Esophagus mucosa (tissue), 1 donor: ENCODE results near the gene PSMB7. TPM values are rescaled to one million over a fixed set of nuclear protein-coding genes. Genes with fewer than 3 reads are reported as not detected.

Experiments used
- ATAC-seq: fragments of 200-7000 bp; cut with Tn5 transposase; one replicate; pipeline ENCODE4 v1.9.1; 2020
- total RNA-seq: library from RNA; stranded (reverse); gene quantifications from one replicate; pipeline ENCODE4 v1.2.4, GENCODE V29; 2023
- donor health status: DM: yes; HTN: yes; CAD: no.

PSMB7 gene
- total RNA-seq, 1 donor from 2014 or later = 140 TPM

DNA sequence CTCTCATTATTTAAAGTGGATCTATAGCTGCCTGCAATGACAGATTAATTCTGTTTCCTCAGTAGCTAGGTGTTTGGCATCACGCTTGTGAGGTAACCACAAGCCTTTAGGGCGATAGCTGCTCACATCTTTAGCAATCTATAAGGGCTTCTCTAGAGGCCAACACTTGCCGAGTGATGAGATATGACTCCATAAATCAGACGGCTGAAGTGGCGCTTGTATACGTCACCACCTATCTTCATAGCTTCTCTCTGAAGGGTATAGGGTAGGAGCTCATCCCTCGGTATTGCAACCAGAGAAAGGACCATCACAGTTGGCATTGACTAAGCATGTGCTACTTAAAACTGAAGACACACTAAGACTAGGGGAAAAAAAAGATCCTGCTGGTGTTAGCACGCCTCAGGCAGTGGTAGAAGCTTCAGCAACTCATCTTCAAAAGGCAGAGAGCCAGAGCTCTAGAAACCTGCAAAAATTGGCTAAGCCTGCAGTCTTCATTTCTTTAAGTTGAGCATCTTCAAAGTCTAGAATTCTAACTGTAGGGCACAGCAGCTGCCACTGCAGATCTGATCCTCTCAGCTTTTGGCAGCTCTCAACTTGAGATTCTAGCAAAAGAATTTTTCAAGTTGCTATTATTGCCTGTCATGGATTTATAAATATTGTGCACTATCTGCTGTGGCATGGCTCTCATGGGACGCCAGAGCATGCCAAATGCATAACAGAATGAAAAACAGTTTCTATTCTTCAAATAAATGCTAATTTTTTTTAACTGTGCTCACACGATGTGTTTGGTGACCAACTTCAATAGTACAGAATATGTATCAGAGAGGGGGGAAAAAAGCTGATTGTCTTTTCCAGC lies 37.5 kb downstream of the PSMB7 start:
- ATAC-seq = no peak

DNA sequence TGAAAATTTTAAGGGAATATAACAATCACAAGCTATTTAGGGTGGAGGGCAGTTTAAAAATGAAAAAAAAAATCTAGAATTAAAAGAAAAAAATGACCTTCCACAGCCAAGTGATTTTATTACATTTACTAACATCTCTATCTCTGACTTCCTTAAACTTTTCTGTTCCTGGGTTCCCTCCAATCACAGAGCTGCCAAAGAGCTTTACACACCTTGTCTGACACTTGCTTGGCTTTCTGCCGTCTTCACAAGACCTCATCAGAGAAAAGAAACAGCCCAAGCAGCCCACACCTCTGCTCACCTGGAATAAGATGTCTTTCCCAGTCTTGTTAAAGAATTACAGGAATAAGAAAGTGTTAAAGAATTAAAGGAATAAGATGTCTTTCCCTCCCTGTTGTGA lies 38.9 kb downstream of the PSMB7 start:
- ATAC-seq = no peak

DNA sequence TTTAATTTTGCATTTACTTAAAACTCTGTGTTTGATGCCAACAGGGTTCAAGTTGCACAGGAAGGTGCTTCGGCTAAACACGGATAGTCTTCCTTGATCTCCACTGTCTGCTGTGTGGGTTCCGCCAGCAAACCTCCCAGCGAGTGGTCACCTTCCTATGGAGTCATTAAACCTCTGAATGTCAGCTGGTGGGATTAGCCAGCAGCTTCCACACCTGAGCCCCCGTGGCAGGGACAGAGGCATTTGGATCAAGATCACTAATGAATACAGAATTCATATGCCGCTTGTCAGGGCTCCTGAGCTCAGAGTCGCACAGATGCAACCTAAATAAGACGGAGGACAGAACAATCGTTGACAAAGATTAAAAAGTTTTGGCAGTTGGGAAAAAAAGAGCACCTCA lies 39.5 kb downstream of the PSMB7 start:
- ATAC-seq = no peak

DNA sequence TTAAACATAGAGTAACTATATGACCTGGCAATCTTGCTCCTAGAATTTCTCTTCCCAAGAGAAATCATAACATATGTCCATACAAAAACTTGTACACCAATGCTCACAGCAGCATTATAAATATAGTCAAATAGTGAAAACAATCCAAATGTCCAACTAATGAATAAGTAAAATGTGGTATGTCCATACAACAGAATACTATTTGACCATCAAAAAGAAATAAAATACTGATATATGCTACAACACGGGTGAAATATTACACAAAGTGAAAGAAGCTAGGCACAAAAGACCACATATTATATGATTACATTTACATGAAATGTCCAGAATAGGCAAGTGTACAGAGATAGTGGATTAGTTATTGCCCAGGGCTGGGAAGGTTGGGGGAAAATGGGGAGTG lies 41.4 kb downstream of the PSMB7 start:
- no peak for ATAC-seq

DNA sequence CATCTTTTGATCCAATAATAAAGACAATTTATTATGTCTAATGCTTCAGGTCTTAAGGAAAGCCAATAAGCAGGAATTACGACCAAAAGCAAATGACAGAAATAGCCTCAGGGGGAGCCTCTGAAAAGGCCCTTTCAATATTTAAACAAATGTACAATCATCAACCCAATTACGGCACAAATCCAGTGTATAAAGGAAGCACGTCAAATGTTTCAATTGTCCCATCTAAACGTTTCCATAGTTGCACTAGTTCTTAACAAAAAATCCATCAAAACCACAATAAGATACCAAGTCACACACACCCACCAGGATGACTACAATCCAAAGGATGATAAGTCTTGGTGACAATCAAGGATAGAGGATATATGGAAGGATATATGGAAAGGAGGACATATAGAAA lies 41.9 kb downstream of the PSMB7 start:
- ATAC-seq = no peak

DNA sequence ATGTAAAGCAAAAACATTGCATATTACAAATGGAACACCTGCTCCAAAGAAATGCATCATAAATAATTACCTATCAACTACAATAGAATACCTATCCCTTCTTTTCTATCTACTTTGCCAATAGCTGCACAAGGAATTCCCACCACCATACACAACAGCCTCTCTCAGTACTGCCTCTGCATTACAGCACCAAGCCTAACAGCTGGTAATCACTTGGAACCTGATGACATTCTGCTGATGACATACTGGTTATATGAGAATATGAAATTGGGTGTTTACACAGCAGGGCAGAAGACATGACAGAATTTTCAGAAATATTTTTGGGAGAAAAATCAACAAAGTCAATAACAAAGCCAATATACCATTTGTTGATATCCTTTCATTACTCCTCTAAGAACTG lies 43.2 kb downstream of the PSMB7 start:
- no peak for ATAC-seq

DNA sequence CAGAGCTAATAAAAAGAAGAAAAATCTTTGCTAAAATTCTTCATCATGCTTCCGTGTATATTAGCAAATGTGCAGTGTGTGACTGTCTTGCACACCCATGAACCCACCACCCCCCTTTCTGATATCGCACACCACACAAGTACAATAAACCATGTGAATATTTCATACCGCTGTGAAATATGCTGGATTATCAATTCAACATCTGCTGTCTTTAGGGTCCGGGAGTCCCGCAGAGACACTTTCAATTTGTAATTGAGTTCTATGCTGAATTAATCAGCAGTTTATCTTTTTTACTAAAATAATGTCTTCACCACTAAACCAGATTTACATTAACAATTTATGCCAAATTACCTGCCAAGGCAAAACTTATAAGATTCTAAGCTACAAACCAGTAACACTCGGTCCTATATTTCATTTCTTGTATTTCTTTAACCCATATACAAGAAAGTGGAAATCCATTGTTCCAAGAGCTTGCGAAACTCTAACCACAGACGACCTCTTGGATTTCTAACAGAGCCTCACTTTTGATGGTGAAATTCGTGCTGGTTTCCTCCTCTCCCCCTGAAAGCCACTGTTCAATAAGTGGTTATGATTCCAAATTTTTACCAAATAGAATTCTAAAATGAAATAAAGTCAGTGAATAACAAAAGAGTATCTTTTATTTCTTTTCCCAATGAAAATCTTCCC lies 44.2 kb downstream of the PSMB7 start:
- ATAC-seq = no peak

DNA sequence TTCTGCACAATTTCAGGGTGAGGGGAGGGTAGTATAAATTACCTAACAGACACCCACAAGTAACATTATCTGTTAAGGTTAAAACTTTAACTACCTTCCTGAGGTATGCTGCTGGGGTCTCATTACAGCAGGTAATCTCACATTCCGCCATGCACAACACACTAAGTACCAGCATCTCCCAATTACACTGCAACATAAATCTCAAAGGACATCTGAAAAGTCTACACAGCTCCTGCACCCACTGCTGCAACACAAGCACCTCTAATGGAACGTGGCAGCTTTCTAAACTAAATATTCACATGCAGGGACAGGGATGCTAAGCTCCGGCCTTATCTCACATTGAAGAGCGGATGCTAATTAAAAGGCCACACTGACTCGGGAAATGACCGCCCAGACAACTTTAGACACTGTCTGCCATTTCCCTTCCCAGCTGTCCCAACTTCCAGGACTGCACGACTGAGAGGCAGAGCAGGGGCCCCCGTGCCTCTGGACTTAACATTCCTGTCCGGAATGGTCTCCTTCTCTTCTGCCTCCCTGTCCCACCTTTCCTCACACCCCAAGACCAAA lies 45.9 kb downstream of the PSMB7 start:
- ATAC-seq = no peak

DNA sequence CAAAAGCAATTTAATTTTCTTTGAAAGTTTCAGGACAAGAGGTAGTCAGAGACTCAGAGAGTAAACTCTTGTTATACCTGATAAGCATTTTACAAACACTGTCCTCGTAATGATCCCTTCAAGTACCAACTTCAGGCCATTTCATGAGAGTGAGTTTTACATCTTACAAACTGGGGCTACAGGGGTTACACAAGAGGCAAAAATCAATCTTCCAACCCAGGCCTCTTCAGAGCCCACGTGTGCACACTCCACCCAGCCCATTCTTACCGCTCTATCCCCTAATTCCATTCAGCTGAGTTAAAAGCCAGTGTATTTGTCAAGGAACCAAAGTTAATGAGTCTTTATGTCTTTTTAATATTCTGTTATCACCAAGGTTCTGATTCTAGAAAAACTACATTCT lies 46.5 kb downstream of the PSMB7 start:
- no peak for ATAC-seq

DNA sequence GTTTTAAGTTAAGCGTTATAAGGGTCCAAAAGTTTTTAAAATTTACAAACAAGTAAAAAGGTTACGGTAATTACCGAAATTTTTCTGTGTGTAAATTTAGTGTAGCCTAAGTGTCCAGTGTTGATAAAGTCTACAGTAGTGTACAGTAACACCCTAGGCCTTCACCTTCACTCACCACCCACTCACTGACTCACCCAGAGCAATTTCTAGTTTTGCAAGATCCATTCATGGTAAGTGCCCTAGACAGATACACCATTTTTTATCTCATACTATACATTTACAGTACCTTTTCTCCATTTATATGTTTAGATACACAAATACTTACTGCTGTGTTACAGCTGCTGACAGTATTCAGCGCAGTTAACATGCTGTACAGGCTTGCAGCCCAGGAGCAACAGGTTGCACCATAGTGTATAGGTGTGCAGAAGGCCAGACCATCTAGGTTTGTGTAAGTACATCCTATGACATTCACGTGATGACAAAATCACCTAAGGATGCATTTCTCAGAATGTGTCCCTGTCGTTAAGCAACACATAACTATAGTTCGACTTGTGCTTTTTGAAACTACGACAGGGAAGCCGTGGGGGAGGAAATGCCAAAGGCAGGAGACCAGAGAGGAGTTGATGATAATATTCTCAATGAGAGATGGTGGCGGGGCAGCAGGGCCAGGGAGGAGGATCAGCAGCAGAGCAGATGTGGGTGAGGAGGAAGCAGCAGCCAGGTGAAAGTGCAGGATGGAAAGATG lies 48.6 kb downstream of the PSMB7 start:
- peak; percentile 46 for ATAC-seq

DNA sequence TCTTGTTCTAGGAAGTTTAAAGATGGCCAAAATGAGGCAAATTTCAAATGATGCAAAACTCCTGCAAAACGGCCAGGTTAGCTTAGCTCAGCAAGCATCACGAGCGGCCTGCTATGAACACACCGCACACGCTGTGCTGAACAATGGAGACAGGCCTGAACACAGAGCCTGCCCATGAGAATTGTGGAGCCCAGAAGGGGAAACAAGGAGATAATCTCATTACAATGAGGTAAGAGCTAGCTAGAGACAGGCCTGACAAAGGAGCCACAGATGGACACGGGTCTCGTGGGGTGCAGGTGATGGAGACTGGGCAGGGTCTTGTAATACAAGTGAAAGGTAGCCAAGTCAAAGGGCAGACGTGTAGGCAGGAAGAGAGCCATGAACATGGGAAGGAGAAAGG lies 50.2 kb downstream of the PSMB7 start:
- no peak for ATAC-seq

DNA sequence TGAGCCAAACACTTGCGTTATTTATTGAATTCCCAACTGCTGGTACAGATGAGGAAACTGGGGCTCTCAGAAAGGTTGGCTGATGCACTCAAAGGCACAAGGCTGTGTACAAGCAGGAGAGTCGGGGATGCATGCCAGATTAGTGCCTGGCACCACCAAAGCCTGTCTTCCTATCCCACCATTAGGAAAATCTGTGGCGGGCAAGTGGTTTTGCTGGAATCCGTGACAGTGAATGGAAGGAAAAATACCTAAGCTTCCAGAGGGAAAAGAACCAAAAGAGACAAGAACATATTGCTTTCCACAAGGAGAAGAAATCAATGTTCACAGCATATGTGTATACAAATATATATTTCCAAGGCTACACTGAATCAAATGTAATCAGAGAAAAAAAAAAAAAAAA lies 51.1 kb downstream of the PSMB7 start:
- ATAC-seq = no peak

DNA sequence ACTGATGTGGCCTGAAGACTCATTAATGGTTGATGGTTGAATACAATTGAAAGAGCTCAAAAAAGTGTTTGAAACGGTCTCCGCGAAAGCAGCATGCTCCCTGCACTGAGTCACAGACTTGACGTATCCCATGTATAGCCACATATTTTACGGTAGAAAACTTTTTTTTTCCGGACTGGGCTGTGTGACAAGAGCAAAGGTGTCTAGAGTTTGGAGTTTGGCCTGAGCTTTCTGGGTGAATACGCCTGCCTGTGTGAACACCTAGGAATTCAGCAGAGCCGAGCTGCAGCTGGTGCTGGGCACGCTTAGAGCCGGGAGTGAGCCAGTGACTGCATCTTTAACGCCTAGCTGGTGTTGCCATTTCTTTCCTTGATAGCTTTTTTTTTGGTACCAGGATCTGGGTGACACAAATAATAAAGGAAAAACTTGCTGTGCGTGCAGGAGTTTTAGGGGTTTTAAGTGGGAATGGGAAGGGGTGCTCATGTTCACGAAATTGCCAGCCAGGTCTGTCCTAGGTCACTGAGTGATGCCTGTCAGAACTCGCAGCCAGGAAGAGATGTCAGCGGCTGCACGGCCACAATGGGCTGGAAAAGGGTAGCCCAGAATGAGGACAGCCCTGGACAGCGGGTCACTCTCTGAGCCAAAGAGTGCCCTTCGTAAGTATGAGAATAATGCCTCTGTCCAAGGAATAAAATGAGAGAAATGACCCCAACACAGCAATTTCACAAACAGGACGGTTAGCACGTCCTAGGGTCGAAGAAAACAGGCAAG lies 51.7 kb downstream of the PSMB7 start:
- ATAC-seq = no peak

DNA sequence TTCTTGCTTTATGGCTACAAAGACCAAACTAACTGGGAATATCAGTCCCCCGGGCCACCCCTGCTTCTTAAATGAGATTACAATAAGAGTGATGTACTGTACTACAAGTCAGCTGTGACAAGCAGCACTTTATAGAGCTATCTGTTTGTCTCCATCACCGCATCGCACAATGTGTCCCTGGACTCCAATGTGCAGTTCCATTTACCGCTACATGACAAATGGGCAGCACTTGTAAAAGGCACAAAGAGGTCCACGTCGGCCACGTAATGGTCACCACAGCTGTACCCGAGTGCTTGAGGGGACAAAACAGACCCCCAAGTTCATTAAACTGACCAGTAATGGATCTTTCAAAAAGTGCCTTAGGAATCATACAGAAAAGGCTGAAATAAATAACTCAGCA lies 54.1 kb downstream of the PSMB7 start:
- ATAC-seq = no peak

DNA sequence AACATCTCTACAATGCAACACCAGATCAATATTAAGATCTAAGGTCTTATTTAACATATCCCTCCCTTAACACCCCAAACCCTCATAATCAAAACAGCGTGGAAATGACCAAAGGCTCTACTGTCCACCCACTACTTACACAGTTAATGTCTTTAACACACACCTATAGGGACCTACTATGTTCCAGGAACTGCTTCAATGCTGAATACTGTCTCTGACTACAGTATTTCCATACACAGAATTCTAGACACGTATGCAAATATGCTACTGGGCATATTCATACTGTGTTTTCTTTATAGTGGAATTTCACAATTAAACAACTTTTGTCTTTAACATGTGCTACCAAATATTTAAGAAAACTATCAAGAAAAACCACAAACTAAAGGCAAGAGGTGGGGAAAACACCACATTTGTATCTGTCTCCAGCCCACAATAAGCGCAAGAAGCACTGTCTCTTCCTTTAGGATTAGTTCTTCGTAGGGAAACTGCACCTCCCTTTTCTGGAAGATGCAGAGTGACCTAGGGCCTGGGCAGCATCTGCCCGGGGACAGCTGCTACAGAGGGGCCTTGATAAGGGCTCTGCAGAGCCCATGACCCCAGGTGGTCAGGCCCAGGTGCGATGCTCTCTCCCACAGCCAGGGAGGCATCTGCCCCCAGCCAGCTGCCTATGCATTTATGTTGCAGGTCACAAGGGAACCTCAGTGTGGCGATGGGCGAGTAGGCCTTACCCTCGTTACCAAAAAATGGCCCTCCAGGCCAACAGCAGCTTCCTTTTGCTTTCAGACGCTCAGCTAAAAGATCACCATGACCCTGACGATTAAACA lies 55.2 kb downstream of the PSMB7 start:
- ATAC-seq = no peak

DNA sequence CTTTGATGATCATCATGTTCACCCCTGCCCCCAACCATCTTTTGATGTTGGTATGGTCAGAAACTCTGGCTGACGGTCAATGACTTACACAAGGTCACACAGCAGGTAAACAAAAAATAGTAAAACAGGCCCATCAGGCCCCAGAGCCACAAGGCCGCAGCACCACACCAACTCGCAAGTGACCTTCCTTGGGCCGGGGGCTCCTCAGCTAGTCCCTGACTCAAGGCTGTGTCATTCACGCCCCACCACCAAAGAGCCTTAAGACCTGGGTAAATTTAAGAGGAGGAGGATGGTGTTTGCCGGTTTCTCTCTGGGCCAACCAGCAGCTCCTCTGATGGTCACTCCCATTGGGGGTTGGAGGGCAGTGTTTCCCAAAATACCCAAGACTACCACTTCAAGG lies 55.8 kb downstream of the PSMB7 start:
- ATAC-seq = no peak

DNA sequence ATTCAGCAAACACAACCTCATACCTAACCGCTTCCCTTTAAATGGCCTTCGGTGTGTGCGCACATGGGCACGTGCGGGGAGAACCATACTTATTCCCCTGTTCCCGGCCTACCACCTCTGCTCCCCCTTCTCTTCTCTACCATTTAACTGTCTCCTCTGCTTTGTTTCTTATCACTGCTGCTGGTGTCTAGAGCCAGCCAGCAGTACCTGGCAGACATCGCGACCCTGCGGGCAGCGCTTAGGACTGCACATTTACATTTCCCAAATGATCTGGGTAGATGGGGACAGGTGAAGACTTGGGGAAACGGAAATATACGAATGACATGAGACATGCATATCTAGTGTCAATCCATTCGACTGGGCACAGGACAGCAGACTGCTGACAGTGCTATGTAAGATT lies 56.6 kb downstream of the PSMB7 start:
- no peak for ATAC-seq

DNA sequence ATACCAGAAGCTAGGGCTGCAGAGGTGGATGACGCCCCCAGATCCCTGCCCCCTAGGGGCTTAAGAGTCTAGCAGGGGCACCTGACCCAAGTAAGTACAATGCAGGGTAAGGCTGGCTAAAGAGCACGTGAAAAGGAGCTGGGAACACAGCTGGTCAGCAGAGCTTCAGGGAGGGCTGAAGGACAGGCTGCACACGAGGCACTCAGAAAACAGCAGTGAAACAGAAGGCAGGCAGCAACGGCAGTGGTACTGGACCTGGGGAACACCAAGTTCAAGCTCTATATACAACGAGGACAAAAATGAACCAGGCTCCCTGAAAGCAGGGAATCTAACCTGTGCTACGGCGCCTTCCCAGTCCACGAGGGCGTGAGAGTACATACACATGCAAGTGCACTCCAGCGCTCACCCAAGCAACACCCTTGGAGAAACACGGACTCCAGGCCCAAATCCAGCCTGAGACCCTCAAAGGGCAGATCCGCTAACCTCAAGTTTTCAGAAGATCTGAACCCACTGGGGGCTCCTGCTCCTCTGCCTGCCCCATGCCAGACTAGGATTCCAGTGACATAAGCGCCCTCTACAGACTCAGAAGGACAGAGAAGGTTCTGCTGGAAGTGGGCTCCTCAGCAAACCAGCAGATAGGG lies 57.4 kb downstream of the PSMB7 start:
- no peak for ATAC-seq

DNA sequence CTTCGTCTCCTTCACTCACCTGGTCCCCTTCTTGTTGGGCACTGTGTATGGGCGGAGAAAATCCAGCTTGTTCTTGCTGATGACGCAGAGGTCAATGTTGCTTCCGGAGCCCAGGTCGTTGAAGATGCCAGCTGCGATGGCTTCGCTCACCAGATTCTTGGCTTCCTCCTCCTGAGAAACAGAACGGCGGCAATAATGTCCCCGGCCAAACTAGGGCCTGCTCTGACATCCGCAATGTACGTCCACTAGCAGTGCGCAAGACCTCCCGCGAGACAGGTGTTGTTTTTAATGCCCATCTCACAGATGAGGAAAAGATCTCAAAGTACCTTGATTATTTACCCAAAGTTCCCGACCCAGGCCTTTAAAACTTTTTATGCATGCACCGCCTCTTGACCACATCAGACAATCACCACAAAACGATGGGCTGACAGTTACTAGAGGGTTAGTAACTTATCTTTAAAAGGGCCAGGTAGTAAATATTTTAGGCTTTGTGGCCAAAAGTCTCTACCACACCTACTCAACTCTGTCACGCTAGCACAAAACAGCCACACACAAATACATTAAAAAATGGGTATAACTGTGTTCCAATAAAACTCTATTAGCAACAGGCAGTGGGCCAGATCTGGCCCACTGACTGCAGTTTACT lies 58.4 kb downstream of the PSMB7 start:
- no peak for ATAC-seq

DNA sequence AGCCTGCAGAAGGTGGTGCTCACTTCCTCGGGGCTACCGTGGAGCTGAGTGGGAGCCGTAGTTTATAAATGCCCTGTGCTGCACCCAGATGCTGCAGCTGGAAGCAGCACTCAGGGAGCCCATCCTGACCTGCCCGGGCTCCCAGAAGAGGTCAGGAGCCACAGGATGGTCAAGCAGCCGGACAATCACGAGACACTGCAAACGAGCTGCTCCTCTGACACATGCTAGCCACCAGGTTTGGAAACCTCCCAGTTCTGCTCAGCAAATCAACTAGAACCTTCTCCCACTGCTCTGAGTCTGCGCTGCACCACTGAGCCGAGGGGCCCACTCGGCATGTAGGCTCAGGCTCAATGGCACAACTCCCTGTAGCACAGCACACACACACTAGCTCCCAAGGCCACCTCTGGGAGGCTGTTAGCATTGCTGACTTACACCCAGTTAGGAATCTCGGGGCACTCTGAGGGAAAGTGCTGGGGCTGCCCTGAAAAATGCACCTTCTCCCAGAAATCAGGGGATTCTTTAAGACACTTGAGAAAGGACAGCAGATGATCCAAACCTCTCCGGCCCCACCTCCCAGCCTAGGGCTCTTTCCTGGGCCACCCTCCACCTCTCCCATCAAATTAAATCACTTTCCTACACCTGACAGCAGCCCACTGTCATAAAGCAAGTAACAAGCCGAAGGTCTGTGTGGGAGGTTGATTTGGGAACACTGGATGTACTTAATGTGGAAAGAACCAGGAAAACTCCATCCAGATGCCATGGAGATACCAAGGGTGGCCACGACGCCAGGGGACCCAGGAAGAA lies 59.1 kb downstream of the PSMB7 start:
- no peak for ATAC-seq
